NCI-H2107 (cell line): Measurements from ENCODE around the gene NXPH1.

Source experiments
- DNase-seq: peaks from one replicate; lab custom pipeline; 2025; lab: John Stamatoyannopoulos, UW

NXPH1 gene

GRCh38 chr7:8436965-8437364, 3.6 kb downstream of the NXPH1 start:
- DNase-seq: no peak

GRCh38 chr7:8437606-8438005, 4.2 kb downstream of the NXPH1 start:
- DNase-seq: no peak

- DNase-seq: no peak
Measured at GRCh38 chr7:8440670-8441069, 7.3 kb downstream of the NXPH1 start.

GRCh38 chr7:8441106-8441965, 7.9 kb downstream of the NXPH1 start:
- DNase-seq: no peak

GRCh38 chr7:8442051-8442813, 8.8 kb downstream of the NXPH1 start:
- DNase-seq: no peak

GRCh38 chr7:8442814-8443304, 9.4 kb downstream of the NXPH1 start:
- no peak for DNase-seq

GRCh38 chr7:8443576-8444467, 10.4 kb downstream of the NXPH1 start:
- DNase-seq: no peak

GRCh38 chr7:8444468-8444769, 11.0 kb downstream of the NXPH1 start:
- DNase-seq: no peak

GRCh38 chr7:8453535-8453934, 20.1 kb downstream of the NXPH1 start:
- no peak for DNase-seq

GRCh38 chr7:8455426-8455825, 22.0 kb downstream of the NXPH1 start:
- no peak for DNase-seq

- DNase-seq: no peak
Measured at GRCh38 chr7:8462309-8462708, 28.9 kb downstream of the NXPH1 start.

- no peak for DNase-seq
Measured at GRCh38 chr7:8465338-8465737, 31.9 kb downstream of the NXPH1 start.

- no peak for DNase-seq
Measured at GRCh38 chr7:8480527-8480926, 47.1 kb downstream of the NXPH1 start.

- DNase-seq: no peak
Measured at GRCh38 chr7:8481096-8481495, 47.7 kb downstream of the NXPH1 start.

- DNase-seq: no peak
Measured at GRCh38 chr7:8481752-8482446, 48.5 kb downstream of the NXPH1 start.

- DNase-seq: no peak
Measured at GRCh38 chr7:8490391-8491045, 57.1 kb downstream of the NXPH1 start.

- no peak for DNase-seq
Measured at GRCh38 chr7:8491106-8491505, 57.7 kb downstream of the NXPH1 start.

- DNase-seq: no peak
Measured at GRCh38 chr7:8491544-8492489, 58.4 kb downstream of the NXPH1 start.

GRCh38 chr7:8499128-8499527, 65.7 kb downstream of the NXPH1 start:
- DNase-seq: no peak

- no peak for DNase-seq
Measured at GRCh38 chr7:8500286-8500685, 66.9 kb downstream of the NXPH1 start.
